ENCODE data around the gene ZFAND3.
"Not testable (repeated sequence)": the region's sequence is repeated elsewhere in the genome, so short reads cannot be mapped to it uniquely, and the experiment has no call there.

Gene ZFAND3

DNA sequence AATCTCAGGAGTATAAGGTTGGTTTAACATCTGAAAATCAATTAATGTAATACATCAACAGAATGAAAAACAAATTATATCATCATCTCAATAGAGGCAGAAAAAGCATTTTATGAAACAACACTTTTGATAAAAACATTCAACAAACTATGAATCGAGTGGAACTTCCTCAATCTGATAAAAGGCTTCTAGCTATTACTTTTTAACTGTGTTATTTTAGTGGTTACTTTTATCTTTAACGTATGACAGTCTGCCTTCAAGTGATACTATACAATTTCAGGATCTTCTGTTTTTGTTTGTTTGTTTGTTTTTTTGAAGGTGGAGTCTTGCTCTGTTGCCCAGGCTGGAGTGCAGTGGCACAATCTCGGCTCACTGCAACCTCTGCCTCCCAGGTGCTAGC, 73.7 kb downstream of the ZFAND3 start:
- DNase-seq (ENCODE audit: low read depth in 3 of 3, low spot score in 1 of 3) = no peak

DNA sequence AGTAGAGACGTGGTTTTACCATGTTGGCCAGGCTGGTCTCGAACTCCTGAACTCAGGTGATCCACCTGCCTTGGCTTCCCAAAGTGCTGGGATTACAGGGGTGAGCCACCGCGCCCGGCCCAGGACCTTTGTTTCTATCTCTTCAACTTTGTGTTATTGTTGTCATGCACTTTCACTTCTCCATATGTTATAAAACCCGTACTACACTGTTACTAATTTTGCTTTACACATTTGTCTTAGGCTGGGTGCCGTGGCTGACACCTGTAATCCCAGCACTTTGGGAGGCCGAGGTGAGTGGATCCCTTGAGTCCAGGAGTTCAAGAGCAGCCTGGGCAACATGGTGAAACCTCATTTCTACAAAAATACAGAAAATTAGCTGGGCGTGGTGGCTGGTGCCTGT, 74.2 kb downstream of the ZFAND3 start:
- not testable (repeated sequence) for DNase-seq (ENCODE audit: low read depth in 3 of 3, low spot score in 1 of 3)

DNA sequence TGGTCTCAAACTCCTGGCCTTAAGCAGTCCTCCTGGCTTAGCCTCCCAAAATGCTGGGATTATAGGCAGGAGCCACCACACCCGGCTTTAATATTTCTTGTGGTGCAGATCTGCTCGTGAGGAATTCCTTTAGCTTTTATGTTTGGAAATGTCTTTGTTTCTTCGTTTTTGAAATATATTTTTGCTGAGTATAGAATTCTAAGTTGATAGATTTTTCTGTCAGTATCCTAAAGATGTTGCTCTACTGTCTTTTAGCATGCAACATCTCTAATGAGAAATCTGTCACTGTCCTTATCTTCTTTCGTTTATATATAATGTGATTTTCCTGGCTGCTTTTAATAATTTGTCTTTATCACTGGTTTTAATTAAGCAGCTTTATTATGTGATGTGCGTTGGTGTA, 75.1 kb downstream of the ZFAND3 start:
- no peak for DNase-seq (ENCODE audit: low read depth in 3 of 3, low spot score in 1 of 3)

DNA sequence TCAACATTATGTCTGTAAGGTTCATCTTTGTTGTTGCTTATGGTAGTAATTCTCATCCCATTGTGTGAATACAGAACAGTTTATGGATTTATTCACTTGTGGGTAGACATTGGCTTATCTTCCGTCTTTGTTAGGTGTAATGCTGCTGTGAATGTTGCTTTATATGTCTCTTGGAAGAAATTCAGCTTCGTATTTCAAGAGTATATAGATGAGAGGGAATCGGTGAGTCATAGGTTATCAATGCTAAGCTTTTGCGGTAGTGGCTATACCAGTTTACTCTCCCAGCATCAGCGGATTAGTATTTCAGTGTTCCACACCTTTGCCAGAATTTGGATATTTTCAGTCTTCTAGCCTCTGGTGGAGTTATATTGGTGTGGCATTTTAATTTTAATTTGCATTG, 77.8 kb downstream of the ZFAND3 start:
- DNase-seq (ENCODE audit: low read depth in 3 of 3, low spot score in 1 of 3) = no peak

DNA sequence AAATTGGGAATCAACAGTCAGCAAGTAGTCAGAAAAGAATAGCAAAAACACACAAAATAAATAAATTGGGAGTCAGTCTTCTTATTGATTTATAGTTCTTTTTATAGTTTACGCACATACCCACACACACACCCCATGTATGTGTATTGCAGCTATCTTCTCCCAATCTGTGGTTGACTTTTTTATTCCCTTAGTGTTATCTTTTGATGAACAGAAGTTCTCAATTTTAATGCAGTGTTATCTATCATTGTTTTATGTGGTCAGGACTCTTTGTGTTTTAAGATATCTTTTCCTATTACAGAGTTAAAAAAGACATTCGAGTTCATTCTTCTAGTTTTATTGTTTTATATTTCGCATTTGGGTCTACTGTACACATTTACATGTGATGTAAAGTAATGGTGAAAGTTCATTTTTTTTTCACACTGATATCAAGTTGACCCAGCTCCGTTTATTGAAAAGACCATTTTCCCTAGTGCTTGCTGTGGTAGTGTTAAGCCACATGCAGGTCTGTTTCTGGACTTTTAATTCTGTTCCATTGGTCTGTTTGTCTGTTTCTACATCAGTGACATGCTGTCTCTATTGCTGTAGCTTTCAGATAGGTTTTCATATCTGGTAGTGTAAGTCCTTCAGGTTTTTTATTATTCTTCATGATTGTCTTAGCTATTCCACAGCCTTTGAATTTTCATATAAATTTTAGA, 78.4 kb downstream of the ZFAND3 start:
- no peak for DNase-seq (ENCODE audit: low read depth in 3 of 3, low spot score in 1 of 3)

DNA sequence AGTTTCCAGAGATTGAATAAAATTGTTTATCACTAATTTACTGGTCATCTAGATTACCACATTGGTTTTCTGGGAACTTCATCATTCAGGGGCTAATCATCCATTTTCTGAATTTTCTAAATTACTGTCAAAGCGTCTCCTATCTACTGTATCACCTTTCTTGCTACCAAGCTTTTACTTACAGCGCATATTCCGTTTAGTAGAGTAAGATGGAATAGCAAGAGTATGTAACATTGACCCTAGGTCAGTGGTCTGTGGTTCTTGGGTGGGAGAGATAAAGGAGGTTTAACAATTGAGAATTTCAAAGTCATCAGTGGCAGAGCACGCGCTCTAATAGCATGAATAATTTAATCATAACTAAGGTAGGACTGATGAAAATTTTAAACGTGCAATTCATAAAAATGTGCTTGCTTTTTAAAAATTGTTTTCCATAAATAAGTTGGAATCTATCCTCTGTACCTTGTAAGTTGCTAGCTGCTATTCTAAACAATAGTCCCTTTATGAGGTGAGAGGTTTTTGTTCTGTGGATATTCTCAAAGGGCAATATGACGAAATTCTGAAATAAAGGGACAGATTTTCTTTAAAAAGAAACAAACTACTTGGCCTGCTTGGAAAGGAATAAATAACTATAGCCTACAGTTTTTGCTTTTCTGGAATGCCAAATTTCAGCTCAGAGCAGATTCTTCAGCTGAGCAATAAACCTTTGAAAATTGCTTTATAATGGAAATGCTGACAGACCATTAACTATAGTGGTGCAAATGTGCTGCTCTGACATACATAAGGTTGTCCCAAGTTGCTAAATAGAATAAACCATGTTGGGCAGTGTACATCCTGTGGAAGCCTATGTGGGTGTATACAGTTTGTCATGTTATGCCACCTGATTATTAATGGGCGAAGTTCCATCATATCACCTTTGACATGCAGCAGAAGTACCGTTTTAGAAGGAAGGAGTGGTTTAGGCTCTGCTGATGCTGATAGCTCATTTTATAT, 84.1 kb downstream of the ZFAND3 start:
- DNase-seq (ENCODE audit: low read depth in 3 of 3, low spot score in 1 of 3) = no peak

DNA sequence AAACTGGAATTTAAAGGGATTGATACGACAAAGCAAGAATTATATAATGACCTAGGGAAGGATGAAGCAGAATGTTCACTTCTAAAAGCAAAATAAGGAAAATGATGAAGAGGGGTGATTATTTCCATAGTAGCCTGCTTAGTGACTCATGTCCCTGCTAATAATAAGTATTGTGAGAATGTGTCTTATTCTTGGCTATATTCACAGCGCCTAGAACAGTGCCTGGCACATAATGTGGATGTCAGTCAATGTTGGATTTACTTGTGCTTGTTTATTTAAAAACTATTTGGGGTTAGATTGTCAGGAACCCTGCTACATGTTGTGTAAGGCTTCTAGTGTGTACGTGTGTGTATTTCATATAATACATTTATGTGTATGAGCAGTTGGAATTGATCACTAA, 85.1 kb downstream of the ZFAND3 start:
- no peak for DNase-seq (ENCODE audit: low read depth in 3 of 3, low spot score in 1 of 3)

DNA sequence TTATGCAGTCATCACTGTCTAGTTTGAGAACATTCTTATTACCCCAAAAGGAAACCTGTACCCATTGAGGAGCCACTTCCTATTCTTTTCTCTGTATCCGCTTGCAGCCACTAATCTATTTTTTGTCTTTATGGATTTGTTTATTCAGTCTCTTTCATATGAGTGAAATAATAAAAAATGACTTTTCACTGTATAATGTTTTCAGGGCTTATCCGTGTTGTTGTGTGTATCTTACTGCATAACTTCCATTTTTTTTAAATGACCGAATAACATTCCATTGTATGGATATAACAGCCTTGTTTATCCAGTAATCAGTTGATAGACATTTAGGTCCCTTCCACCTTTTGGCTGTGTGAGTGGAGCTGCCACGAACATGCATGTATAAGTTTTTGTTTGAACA, 86.6 kb downstream of the ZFAND3 start:
- no peak for DNase-seq (ENCODE audit: low read depth in 3 of 3, low spot score in 1 of 3)

DNA sequence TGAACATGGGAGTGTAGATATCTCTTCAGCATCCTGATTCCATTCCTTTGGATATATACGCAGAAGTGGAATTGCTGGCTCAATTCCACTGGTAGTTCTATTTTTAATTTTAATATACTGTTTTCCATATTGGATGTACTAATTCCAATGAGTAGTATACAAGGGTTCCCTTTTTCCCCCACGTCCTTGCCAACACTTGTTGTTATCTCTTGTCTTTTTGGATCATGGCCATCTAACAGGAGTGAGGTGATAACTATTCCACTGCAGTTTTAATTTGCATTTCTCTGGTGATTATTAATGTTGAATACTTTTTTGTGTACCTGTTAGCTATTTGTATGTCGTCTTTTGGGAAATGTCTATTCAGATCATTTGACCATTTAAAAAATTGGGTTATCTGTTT, 91.5 kb downstream of the ZFAND3 start:
- no peak for DNase-seq (ENCODE audit: low read depth in 3 of 3, low spot score in 1 of 3)

DNA sequence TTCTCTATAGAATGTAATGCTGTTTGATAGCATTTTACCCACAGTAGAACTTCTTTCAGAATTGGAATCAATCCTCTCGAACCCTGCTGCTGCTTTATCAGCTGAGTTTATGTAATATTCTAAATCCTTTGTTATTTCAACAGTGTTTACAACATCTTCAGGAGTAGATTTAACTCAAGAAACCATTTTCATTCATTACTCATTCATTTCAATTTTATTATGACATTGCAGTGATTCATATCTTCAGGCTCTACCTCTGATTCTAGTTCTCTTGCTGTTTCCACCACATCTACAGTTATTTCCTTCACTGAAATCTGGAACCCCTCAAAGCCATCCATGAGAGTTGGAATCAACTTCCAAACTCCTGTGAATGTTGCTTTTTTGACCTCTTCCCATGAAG, 93.7 kb downstream of the ZFAND3 start:
- DNase-seq (ENCODE audit: low read depth in 3 of 3, low spot score in 1 of 3) = no peak

DNA sequence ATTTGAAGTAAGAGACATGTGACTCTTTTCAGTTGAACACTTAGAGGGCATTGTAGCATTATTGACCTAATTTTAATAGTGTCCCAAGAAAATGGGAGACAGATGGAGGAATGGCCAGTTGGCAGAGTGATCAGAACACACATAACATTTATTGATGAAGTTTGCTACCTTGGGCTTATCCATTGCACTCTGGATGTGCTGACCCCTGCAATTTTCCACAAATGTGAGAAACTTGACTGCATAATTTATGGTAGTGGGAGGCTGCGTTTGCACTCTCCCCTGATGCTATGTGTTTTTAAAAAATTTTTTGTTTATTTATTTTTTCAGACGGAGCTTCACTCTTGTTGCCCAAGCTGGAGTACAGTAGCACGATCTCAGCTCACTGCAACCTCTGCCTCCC, 95.9 kb downstream of the ZFAND3 start:
- DNase-seq (ENCODE audit: low read depth in 3 of 3, low spot score in 1 of 3) = no peak

DNA sequence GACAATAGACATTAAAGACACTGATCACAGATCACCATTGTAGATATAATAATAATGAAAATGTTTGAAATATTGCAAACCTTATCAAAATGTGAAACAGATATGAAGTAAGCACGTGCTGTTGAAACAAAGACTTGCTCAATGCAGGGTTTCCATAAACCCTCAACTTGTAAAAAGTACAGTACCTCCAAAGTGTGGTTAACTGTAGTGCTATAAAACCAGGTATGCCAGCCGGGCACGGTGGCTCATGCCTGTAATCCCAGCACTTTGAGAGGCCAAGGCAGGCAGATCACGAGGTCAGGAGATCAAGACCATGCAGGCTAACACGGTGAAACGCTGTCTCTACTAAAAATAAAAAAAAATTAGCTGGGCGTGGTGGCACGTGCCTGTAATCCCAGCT, 96.6 kb downstream of the ZFAND3 start:
- DNase-seq (ENCODE audit: low read depth in 3 of 3, low spot score in 1 of 3) = no peak

DNA sequence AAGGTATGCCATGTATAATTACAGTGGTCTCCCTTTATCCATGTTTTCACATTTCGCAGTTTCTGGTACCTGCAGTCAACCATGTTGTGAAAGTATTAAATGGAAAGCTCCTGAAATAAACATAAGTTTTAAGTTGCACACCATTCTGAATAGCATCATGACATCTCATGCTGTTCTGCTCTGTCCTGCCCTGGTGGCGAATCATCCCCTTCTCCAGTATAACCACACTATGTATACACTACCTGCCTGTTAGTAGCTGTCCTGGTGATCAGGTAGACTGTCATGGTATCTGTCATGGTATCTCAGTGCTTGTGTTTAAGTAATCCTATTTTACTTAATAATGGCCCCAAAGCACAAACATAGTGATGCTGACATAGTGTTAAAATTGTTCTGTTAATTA, 97.1 kb downstream of the ZFAND3 start:
- no peak for DNase-seq (ENCODE audit: low read depth in 3 of 3, low spot score in 1 of 3)

DNA sequence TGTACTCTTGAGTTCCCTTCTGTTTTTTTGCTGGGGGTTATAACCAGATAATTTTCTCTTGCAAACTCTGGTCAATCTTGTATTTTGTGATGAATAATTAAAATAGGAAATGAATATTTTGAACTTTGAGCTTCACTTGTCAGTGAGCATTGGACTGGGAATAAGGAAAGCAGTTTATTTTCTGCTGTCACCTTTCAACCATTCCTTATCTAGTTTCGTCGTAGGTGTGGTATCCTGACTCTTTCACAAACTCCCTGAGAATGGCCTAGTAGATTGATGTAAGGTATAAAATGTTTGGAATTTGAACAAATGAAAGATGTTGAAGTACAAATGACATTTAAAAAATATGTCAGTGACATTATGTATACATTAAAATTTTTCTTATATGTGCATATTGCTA, 98.0 kb downstream of the ZFAND3 start:
- DNase-seq (ENCODE audit: low read depth in 3 of 3, low spot score in 1 of 3) = no peak

DNA sequence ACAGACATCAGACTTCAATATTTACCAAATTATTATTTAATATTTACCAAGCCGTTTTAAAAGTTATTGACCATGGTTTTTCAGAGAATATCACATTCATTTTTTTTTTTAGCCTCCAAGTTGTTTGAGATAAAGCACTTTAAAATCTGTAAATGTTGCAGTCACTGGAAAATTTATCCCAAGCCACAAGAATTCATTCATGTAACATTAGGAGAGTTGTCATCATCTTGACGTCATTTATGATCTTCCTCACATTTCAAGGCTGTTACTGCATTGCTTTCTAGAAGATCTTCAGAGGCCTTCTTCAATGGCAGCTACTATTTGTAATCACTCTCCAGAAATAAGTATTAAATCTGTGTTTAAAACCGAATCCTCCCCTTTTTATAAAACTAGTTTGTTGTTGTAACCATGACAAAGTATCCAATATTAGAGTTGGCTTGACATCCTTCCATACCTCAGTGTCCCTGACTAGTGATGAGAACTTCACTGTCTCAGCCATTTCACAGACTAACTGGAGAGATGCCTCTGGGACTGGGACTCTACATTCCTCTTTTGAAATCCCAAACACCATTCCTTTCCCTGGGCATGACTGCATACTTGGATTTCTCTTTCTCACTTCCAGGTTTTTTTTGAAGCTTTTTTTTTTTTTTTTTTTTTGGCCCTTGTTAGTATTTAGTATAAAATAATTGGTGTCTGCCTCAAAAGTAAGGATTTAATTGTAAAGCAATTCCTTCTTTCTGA, 100.1 kb downstream of the ZFAND3 start:
- DNase-seq (ENCODE audit: low read depth in 3 of 3, low spot score in 1 of 3) = no peak

DNA sequence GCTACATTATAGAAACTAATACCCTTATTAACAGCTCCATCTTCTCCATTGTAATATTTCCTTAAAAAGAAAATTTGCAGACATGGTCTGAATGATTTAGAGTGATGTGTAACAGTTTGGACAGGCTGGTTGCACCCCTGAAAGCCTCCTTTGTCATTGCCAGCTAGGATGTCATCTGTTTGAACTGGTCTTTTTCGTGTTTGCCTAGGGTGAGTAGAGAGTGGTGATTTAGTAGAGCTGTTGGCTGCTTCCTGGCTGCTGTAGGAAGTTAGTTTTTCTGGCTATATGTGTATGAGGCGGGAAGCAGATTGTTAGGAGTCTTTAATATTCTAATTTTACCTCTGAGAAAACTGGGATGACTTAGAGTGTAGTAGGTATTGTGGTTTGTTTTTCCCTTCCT, 101.1 kb downstream of the ZFAND3 start:
- DNase-seq (ENCODE audit: low read depth in 3 of 3, low spot score in 1 of 3) = no peak

DNA sequence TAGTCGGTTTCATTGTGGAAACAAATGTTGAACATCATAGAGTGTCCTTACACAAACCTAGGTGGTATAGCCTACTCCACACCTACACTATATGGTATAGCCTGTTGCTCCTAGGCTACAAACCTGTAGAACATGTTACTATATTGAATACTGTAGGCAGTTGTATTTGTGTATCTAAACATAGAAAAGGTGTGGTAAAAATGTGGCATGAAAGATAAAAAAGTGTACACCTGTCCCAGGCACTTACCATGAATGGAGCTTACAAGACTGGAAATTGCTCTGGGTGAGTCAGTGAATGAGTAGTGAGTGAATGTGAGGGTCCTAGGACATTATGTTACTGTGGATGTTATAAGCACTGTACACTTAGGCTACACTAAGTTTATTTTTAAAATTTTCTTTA, 103.0 kb downstream of the ZFAND3 start:
- no peak for DNase-seq (ENCODE audit: low read depth in 3 of 3, low spot score in 1 of 3)

DNA sequence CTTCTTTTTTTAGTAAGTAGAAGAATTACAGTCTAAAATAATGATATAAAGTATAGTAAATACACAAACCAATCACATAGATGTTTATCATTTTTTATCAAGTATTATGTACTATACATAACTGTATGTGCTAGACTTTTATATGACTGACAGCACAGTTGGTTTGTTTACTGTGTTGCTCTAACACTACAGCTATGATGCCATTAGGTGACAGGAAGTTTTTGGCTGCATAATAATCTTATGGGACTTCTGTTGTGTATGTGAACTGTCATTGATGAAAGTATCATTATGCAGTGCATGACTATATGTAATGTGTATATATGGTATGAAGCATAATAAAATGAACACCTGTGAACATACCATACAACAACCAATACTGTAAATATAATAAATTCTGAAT, 104.0 kb downstream of the ZFAND3 start:
- no peak for DNase-seq (ENCODE audit: low read depth in 3 of 3, low spot score in 1 of 3)

DNA sequence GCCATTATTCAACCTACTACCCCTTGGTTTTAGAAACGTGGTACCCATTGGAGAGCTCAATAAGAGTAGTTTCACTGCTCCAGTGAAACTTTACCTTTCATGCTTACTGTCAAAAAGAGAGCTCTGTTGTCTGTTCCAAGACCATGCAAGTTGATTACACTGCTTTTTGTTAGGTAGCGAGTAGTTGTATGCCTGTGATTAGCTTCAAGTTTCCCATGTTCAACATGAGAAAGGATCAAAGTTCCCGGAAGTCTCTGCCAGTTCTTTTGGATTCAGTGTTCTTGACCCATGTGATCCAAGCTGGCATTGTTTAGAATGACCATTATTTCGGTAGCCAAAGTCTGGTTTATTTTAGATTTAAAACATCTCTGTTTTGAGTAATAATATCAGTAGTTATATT, 107.1 kb downstream of the ZFAND3 start:
- DNase-seq (ENCODE audit: low read depth in 3 of 3, low spot score in 1 of 3) = no peak

DNA sequence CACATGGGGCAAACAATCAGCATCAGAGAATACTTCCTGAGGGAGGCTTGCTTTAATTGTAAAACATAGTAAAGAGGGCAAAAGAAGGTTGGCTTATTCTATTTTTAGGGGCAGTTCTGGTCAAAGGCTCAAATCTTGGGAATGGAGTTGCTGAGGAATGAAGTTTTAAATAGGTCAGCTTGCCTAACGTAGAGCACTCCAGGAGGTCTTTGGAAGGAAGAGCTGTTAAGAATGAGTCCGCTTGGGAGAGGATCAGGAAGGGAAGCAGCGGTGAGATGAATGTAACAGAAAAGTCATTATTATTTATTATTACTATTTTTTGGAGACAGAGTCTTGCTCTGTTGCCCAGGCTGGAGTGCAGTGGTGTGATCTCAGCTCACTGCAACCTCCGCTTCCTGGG, 108.7 kb downstream of the ZFAND3 start:
- DNase-seq (ENCODE audit: low read depth in 3 of 3, low spot score in 1 of 3) = no peak

DNA sequence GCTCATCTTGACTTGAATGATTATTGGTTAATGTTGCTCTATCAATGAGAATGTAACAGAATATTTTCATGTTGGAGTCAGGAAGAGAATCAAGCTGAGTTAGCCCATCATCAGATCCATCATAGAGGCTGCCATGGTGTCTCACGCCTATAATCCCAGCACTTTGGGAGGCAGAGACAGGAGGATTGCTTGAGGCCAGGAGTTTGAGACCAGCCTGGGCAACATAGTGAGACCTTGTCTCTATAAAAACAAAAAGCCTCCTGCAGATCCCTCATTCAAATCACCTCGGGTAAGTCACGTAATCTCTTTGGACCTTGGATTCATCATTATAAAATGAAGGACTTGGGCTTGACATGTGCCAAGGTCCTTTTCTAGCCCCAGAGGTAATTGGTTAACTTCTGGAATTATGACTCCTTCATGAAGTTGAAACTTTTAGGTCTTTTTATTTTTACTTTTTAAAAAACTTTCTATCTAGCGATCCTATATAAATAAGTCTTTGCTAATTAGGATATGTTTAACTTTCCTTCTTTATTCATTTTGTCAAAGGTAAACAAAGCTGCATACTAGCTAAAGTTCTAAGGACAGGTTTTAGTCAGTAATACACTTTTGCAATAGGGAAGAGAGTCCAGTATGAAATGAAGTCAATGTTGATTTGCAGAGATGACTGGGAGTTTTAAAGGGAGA, 110.9 kb downstream of the ZFAND3 start:
- no peak for DNase-seq (ENCODE audit: low read depth in 3 of 3, low spot score in 1 of 3)
